NCI-H226 (cell line): ENCODE results near the gene MAN1C1.
A peak's percentile ranks its signal among the peaks of the same experiment; 100 is the strongest.

Experiments
- DNase-seq: peaks from one replicate; pipeline ENCODE4 v3.0.0-alpha.2; 2015

Gene MAN1C1

GRCh38 chr1:25616095-25616986, at the start of gene MAN1C1:
MAN1C1 (plus strand) TSS chr1:25616791; CDS start chr1:25617798, 1,007 bp downstream.
- DNase-seq: peak; percentile 84

- no peak for DNase-seq
Observed at GRCh38 chr1:25567710-25568089, 48.9 kb upstream of the MAN1C1 start.

GRCh38 chr1:25568090-25568833, 48.3 kb upstream of the MAN1C1 start:
- DNase-seq: no peak

GRCh38 chr1:25568834-25569596, 47.6 kb upstream of the MAN1C1 start:
- DNase-seq: peak; percentile 54

- peak; percentile 59 for DNase-seq
Observed at GRCh38 chr1:25569597-25570396, 46.8 kb upstream of the MAN1C1 start.

GRCh38 chr1:25570798-25571521, 45.6 kb upstream of the MAN1C1 start:
- no peak for DNase-seq

GRCh38 chr1:25571522-25571970, 45.0 kb upstream of the MAN1C1 start:
- DNase-seq: no peak

- no peak for DNase-seq
Observed at GRCh38 chr1:25572107-25572506, 44.5 kb upstream of the MAN1C1 start.

GRCh38 chr1:25572708-25573590, 43.6 kb upstream of the MAN1C1 start:
- DNase-seq: peak; percentile 22

- peak; percentile 53 for DNase-seq
Observed at GRCh38 chr1:25573591-25573930, 43.0 kb upstream of the MAN1C1 start.

GRCh38 chr1:25573961-25574360, 42.6 kb upstream of the MAN1C1 start:
- DNase-seq: no peak

GRCh38 chr1:25575191-25575590, 41.4 kb upstream of the MAN1C1 start:
- DNase-seq: no peak

- DNase-seq: no peak
Observed at GRCh38 chr1:25576459-25577133, 40.0 kb upstream of the MAN1C1 start.

GRCh38 chr1:25577134-25577920, 39.3 kb upstream of the MAN1C1 start:
- no peak for DNase-seq

GRCh38 chr1:25579292-25580252, 37.0 kb upstream of the MAN1C1 start:
- no peak for DNase-seq

GRCh38 chr1:25580927-25581326, 35.7 kb upstream of the MAN1C1 start:
- no peak for DNase-seq

- DNase-seq: no peak
Observed at GRCh38 chr1:25581764-25582163, 34.8 kb upstream of the MAN1C1 start.
